HS-27A (cell line): ENCODE data around the gene HSBP1L1.

Experiments used
- DNase-seq: peaks from one replicate; pipeline ENCODE4 v3.0.0-alpha.2; 2012; ENCODE audit warnings: low read depth, missing footprints

Gene HSBP1L1

GRCh38 chr18:79930020-79930642 is 34.3 kb upstream of the HSBP1L1 start:
- DNase-seq: no peak

GRCh38 chr18:79931475-79931874 is 33.0 kb upstream of the HSBP1L1 start:
- no peak for DNase-seq

GRCh38 chr18:79932907-79933306 is 31.5 kb upstream of the HSBP1L1 start:
- DNase-seq: no peak

GRCh38 chr18:79933765-79934164 is 30.7 kb upstream of the HSBP1L1 start:
- no peak for DNase-seq

- DNase-seq: no peak
Measured at GRCh38 chr18:79934311-79935097, 29.9 kb upstream of the HSBP1L1 start.

- DNase-seq: no peak
Measured at GRCh38 chr18:79935098-79935480, 29.4 kb upstream of the HSBP1L1 start.

GRCh38 chr18:79935499-79935898 is 28.9 kb upstream of the HSBP1L1 start:
- no peak for DNase-seq

- no peak for DNase-seq
Measured at GRCh38 chr18:79935925-79936324, 28.5 kb upstream of the HSBP1L1 start.

- DNase-seq: no peak
Measured at GRCh38 chr18:79936641-79937040, 27.8 kb upstream of the HSBP1L1 start.

GRCh38 chr18:79937103-79937860 is 27.2 kb upstream of the HSBP1L1 start:
- DNase-seq: no peak

GRCh38 chr18:79938196-79938595 is 26.2 kb upstream of the HSBP1L1 start:
- DNase-seq: no peak

- DNase-seq: no peak
Measured at GRCh38 chr18:79939096-79939495, 25.3 kb upstream of the HSBP1L1 start.

GRCh38 chr18:79940126-79940813 is 24.2 kb upstream of the HSBP1L1 start:
- DNase-seq: no peak

GRCh38 chr18:79940814-79941472 is 23.5 kb upstream of the HSBP1L1 start:
- DNase-seq: no peak

- no peak for DNase-seq
Measured at GRCh38 chr18:79941473-79942119, 22.8 kb upstream of the HSBP1L1 start.

- DNase-seq: no peak
Measured at GRCh38 chr18:79942211-79942610, 22.2 kb upstream of the HSBP1L1 start.

- no peak for DNase-seq
Measured at GRCh38 chr18:79942786-79943607, 21.4 kb upstream of the HSBP1L1 start.

- DNase-seq: no peak
Measured at GRCh38 chr18:79943608-79944125, 20.8 kb upstream of the HSBP1L1 start.

- DNase-seq: no peak
Measured at GRCh38 chr18:79944126-79944731, 20.2 kb upstream of the HSBP1L1 start.

GRCh38 chr18:79944746-79945117 is 19.7 kb upstream of the HSBP1L1 start:
- DNase-seq: no peak
